GM23338 (cell line): ENCODE measurements around the gene NUBPL. TPM values are rescaled to one million over a fixed set of nuclear protein-coding genes. Genes with fewer than 3 reads are reported as not detected.

Source experiments
- ATAC-seq: fragments of 200-7000 bp; cut with Tn5 transposase; 3 replicates; pipeline ENCODE4 v1.9.1; 2020
- DNase-seq: peaks from one replicate; pipeline ENCODE4 v3.0.0-alpha.2; 2015; ENCODE audit warnings: low spot score
- H2AFZ ChIP-seq: fragments of 200-600 bp; sonication (generic); 2 replicates; pipeline ENCODE4 v1.8.0; 2016; ENCODE audit warnings: antibody characterized with exemption, mild to moderate bottlenecking, moderate library complexity
- H3F3A ChIP-seq: fragments of 200-600 bp; sonication (generic); replicated peaks from 2 replicates; pipeline ENCODE4 v1.8.0; 2017; ENCODE audit warnings: antibody characterized with exemption, mixed run types, low read depth
- H3K27ac ChIP-seq: fragments of 200-600 bp; sonication (generic); 2 replicates; pipeline ENCODE4 v1.6.1; 2016; ENCODE audit warnings: low read depth
- H3K27me3 ChIP-seq: fragments of 200-600 bp; sonication (generic); 2 replicates; pipeline ENCODE4 v1.8.0; 2016; ENCODE audit warnings: mild to moderate bottlenecking, mixed run types, moderate library complexity; ENCODE audit not compliant: insufficient read depth
- H3K36me3 ChIP-seq: fragments of 200-600 bp; sonication (generic); 2 replicates; pipeline ENCODE4 v1.8.0; 2016; ENCODE audit warnings: mild to moderate bottlenecking; ENCODE audit not compliant: insufficient read depth
- H3K4me1 ChIP-seq: fragments of 200-600 bp; sonication (generic); 2 replicates; pipeline ENCODE4 v1.8.0; 2016; ENCODE audit warnings: mild to moderate bottlenecking, moderate library complexity; ENCODE audit not compliant: insufficient read depth
- H3K4me2 ChIP-seq: fragments of 200-600 bp; sonication (generic); 2 replicates; pipeline ENCODE4 v1.7.1; 2017; ENCODE audit warnings: mixed run types
- H3K4me3 ChIP-seq: fragments of 200-600 bp; sonication (generic); 2 replicates; pipeline ENCODE4 v1.6.1; 2016; ENCODE audit warnings: mixed run types
- H3K79me2 ChIP-seq: fragments of 200-600 bp; sonication (generic); replicated peaks from 2 replicates; pipeline ENCODE4 v1.8.0; 2017; ENCODE audit warnings: mild to moderate bottlenecking; ENCODE audit not compliant: insufficient read depth
- H3K9me2 ChIP-seq: fragments of 200-600 bp; sonication (generic); 2 replicates; pipeline ENCODE4 v1.8.0; 2017; ENCODE audit not compliant: insufficient read depth
- H4K20me1 ChIP-seq: fragments of 200-600 bp; sonication (generic); replicated peaks from 2 replicates; pipeline ENCODE4 v1.8.0; 2017; ENCODE audit warnings: mild to moderate bottlenecking; ENCODE audit not compliant: insufficient read depth
- H3K27ac Mint-ChIP-seq: 2 replicates; pipeline ENCODE4 v1.8.0; 2020; ENCODE audit warnings: inconsistent platforms, mild to moderate bottlenecking, moderate library complexity, mixed read lengths
- H3K27me3 Mint-ChIP-seq: 3 replicates; pipeline ENCODE4 v1.8.0; 2022; ENCODE audit warnings: low read depth, mild to moderate bottlenecking, moderate library complexity, mixed read lengths, inconsistent platforms; ENCODE audit not compliant: insufficient read depth, poor library complexity
- H3K36me3 Mint-ChIP-seq: 3 replicates; pipeline ENCODE4 v1.8.0; 2021; ENCODE audit warnings: low read depth, mild to moderate bottlenecking, inconsistent platforms, moderate library complexity, mixed read lengths
- H3K4me1 Mint-ChIP-seq: 3 replicates; pipeline ENCODE4 v1.8.0; 2020; ENCODE audit warnings: mild to moderate bottlenecking, inconsistent platforms, mixed read lengths
- H3K4me3 Mint-ChIP-seq: 3 replicates; pipeline ENCODE4 v1.8.0; 2021; ENCODE audit warnings: moderate library complexity, mild to moderate bottlenecking, inconsistent platforms, mixed read lengths
- H3K9me3 Mint-ChIP-seq: 3 replicates; pipeline ENCODE4 v1.8.0; 2020; ENCODE audit warnings: moderate library complexity, mild to moderate bottlenecking, inconsistent platforms, mixed read lengths
- CREB1 ChIP-seq: fragments of 250-450 bp; sonication (Bioruptor Pico); IDR thresholded peaks from 2 replicates; pipeline ENCODE4 v1.5.0; 2020; ENCODE audit warnings: low read depth, mild to moderate bottlenecking, moderate library complexity
- EZH2 ChIP-seq: fragments of 200-600 bp; sonication (generic); IDR thresholded peaks from one replicate; pipeline ENCODE4 v1.8.0; 2017; ENCODE audit warnings: antibody characterized with exemption, mild to moderate bottlenecking, low read depth; ENCODE audit not compliant: unreplicated experiment
- EZH2phosphoT487 ChIP-seq: fragments of 200-600 bp; sonication (generic); IDR thresholded peaks from one replicate; pipeline ENCODE4 v1.8.1; 2018; ENCODE audit warnings: antibody characterized with exemption; ENCODE audit not compliant: unreplicated experiment
- JUNB ChIP-seq: IDR thresholded peaks from one replicate; pipeline ENCODE4 v1.6.1; 2016; ENCODE audit warnings: antibody characterized with exemption; ENCODE audit not compliant: unreplicated experiment
- NANOG ChIP-seq: IDR thresholded peaks from 2 replicates; pipeline ENCODE4 v1.6.1; 2016; ENCODE audit warnings: antibody characterized with exemption, borderline replicate concordance
- POLR2AphosphoS5 ChIP-seq: IDR thresholded peaks from 2 replicates; pipeline ENCODE4 v1.6.1; 2016; ENCODE audit warnings: antibody characterized with exemption, low read depth
- STAT1 ChIP-seq: IDR thresholded peaks from one replicate; pipeline ENCODE4 v1.6.1; 2016; ENCODE audit warnings: antibody characterized with exemption; ENCODE audit not compliant: unreplicated experiment
- ZNF114 ChIP-seq: fragments of 250-450 bp; sonication (Bioruptor Pico); IDR thresholded peaks from 2 replicates; pipeline ENCODE4 v1.5.0; 2020; ENCODE audit warnings: mild to moderate bottlenecking, moderate library complexity
- ZNF331 ChIP-seq: fragments of 250-450 bp; sonication (Bioruptor Pico); IDR thresholded peaks from 2 replicates; pipeline ENCODE4 v1.5.0; 2020; ENCODE audit warnings: low read depth, mild to moderate bottlenecking, moderate library complexity
- polyA plus RNA-seq: library from polyadenylated mRNA; unstranded; fragments of >200 nt; fragmentation: Nextera tagmentation; extraction: Ambion mirVana; gene quantifications from 2 replicates; pipeline ENCODE4 v1.2.1, GENCODE V29; 2016
- total RNA-seq: library from RNA; depleted of rRNA; stranded (reverse); fragments of >200 nt; shearing (Covaris generic); gene quantifications from 2 replicates; pipeline ENCODE4 v1.2.3, GENCODE V29; 2014
- TF ChIP-seq, protein P1 (sequence below): IDR thresholded peaks from one replicate; pipeline ENCODE4 v1.6.1; 2018; ENCODE audit warnings: antibody characterized with exemption; ENCODE audit not compliant: unreplicated experiment
- TF ChIP-seq, protein P2 (sequence below), 2 experiments: fragments of 200-600 bp in 1 of 2; sonication (generic) in 1 of 2; conservative IDR thresholded peaks; 2 replicates each; pipeline versions ENCODE4 v1.5.1 to v1.6.1; 2016 to 2017; ENCODE audit warnings: antibody characterized with exemption in 2 of 2, low read depth in 2 of 2, mild to moderate bottlenecking in 2 of 2, moderate library complexity in 1 of 2
- TF ChIP-seq, protein P3 (sequence below): IDR thresholded peaks from 2 replicates; pipeline ENCODE4 v1.6.1; 2016; ENCODE audit warnings: antibody characterized with exemption
- TF ChIP-seq, protein P4 (sequence below): fragments of 250-450 bp; sonication (Bioruptor Pico); IDR thresholded peaks from 2 replicates; pipeline ENCODE4 v1.5.0; 2020; ENCODE audit warnings: mild to moderate bottlenecking, moderate library complexity

The NUBPL gene
- total and polyA plus RNA-seq, 2 experiments from 2014 or later: 6.1 to 20.7 TPM

DNA sequence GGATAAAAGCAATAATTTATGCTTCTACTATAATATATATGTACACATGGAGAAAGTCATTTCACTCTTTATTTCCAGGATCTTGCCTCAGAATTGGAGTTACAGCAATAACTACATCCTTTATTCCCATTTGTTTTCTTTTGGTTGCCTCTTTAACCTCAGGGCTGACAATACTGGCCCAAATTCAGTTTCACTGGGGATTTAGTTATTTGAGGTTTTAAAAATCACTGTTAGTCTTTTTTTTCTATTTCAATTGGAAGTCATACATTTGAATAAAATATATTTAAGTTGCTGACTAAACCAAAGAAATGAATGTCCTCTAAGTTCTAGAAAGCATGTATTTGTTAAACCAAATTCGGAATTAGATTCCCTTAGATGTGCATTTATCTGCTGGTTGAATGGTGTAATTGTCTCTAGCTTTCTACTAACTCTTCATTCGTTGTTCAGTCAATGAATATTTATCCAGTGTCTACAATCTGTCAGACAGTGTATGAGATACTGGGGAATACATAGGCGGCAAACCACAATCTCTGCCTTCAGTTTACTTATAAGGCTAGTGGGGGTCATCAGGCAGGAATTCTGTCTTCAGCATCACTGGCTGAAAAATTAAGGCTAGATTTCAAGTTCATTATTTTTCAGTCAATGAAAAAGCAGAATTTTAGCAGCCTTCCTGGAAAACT, 325.1 kb downstream of the NUBPL start:
- Histone ChIP-seq H3K9me2 (peaks cover 3% of the 10 kb centered on the region; the same call in 1 of the 2 replicates), H3K27ac (no peak overlapping the region), H3K4me1 (no peaks in the 10 kb centered on the region), H3F3A (no peaks in the 10 kb centered on the region), H4K20me1 (no peaks in the 10 kb centered on the region), H2AFZ (no peak overlapping the region), H3K36me3 (no peaks in the 10 kb centered on the region), H3K79me2 (no peaks in the 10 kb centered on the region), H3K4me3 (no peak overlapping the region), H3K27me3 (no peaks in the 10 kb centered on the region), H3K4me2 (no peak overlapping the region)
- no peak overlapping the region for H3K4me3 Mint-ChIP-seq
- no peaks in the 10 kb centered on the region for H3K4me1 Mint-ChIP-seq
- peaks cover 2% of the 10 kb centered on the region for H3K27me3 Mint-ChIP-seq
- DNase-seq (no peak), ATAC-seq (no peak)
- H3K36me3 Mint-ChIP-seq: no peaks in the 10 kb centered on the region
- TF ChIP-seq JUNB (no peak), ZNF114 (CRISPR knock-in tag) (no peak), ZNF331 (no peak), POLR2AphosphoS5 (no peak), STAT1 (no peak), CREB1 (CRISPR knock-in tag) (no peak), EZH2phosphoT487 (no peak), EZH2 (no peak), NANOG (no peak)
- TF ChIP-seq, protein P1, sequence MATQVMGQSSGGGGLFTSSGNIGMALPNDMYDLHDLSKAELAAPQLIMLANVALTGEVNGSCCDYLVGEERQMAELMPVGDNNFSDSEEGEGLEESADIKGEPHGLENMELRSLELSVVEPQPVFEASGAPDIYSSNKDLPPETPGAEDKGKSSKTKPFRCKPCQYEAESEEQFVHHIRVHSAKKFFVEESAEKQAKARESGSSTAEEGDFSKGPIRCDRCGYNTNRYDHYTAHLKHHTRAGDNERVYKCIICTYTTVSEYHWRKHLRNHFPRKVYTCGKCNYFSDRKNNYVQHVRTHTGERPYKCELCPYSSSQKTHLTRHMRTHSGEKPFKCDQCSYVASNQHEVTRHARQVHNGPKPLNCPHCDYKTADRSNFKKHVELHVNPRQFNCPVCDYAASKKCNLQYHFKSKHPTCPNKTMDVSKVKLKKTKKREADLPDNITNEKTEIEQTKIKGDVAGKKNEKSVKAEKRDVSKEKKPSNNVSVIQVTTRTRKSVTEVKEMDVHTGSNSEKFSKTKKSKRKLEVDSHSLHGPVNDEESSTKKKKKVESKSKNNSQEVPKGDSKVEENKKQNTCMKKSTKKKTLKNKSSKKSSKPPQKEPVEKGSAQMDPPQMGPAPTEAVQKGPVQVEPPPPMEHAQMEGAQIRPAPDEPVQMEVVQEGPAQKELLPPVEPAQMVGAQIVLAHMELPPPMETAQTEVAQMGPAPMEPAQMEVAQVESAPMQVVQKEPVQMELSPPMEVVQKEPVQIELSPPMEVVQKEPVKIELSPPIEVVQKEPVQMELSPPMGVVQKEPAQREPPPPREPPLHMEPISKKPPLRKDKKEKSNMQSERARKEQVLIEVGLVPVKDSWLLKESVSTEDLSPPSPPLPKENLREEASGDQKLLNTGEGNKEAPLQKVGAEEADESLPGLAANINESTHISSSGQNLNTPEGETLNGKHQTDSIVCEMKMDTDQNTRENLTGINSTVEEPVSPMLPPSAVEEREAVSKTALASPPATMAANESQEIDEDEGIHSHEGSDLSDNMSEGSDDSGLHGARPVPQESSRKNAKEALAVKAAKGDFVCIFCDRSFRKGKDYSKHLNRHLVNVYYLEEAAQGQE: no peak
- TF ChIP-seq, protein P2, sequence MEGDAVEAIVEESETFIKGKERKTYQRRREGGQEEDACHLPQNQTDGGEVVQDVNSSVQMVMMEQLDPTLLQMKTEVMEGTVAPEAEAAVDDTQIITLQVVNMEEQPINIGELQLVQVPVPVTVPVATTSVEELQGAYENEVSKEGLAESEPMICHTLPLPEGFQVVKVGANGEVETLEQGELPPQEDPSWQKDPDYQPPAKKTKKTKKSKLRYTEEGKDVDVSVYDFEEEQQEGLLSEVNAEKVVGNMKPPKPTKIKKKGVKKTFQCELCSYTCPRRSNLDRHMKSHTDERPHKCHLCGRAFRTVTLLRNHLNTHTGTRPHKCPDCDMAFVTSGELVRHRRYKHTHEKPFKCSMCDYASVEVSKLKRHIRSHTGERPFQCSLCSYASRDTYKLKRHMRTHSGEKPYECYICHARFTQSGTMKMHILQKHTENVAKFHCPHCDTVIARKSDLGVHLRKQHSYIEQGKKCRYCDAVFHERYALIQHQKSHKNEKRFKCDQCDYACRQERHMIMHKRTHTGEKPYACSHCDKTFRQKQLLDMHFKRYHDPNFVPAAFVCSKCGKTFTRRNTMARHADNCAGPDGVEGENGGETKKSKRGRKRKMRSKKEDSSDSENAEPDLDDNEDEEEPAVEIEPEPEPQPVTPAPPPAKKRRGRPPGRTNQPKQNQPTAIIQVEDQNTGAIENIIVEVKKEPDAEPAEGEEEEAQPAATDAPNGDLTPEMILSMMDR (conservative IDR thresholded peaks at IDR 0.05; ENCODE audit: low read depth in 2 of 2): no peak
- TF ChIP-seq, protein P3, sequence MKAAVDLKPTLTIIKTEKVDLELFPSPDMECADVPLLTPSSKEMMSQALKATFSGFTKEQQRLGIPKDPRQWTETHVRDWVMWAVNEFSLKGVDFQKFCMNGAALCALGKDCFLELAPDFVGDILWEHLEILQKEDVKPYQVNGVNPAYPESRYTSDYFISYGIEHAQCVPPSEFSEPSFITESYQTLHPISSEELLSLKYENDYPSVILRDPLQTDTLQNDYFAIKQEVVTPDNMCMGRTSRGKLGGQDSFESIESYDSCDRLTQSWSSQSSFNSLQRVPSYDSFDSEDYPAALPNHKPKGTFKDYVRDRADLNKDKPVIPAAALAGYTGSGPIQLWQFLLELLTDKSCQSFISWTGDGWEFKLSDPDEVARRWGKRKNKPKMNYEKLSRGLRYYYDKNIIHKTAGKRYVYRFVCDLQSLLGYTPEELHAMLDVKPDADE: no peak
- TF ChIP-seq, protein P4, sequence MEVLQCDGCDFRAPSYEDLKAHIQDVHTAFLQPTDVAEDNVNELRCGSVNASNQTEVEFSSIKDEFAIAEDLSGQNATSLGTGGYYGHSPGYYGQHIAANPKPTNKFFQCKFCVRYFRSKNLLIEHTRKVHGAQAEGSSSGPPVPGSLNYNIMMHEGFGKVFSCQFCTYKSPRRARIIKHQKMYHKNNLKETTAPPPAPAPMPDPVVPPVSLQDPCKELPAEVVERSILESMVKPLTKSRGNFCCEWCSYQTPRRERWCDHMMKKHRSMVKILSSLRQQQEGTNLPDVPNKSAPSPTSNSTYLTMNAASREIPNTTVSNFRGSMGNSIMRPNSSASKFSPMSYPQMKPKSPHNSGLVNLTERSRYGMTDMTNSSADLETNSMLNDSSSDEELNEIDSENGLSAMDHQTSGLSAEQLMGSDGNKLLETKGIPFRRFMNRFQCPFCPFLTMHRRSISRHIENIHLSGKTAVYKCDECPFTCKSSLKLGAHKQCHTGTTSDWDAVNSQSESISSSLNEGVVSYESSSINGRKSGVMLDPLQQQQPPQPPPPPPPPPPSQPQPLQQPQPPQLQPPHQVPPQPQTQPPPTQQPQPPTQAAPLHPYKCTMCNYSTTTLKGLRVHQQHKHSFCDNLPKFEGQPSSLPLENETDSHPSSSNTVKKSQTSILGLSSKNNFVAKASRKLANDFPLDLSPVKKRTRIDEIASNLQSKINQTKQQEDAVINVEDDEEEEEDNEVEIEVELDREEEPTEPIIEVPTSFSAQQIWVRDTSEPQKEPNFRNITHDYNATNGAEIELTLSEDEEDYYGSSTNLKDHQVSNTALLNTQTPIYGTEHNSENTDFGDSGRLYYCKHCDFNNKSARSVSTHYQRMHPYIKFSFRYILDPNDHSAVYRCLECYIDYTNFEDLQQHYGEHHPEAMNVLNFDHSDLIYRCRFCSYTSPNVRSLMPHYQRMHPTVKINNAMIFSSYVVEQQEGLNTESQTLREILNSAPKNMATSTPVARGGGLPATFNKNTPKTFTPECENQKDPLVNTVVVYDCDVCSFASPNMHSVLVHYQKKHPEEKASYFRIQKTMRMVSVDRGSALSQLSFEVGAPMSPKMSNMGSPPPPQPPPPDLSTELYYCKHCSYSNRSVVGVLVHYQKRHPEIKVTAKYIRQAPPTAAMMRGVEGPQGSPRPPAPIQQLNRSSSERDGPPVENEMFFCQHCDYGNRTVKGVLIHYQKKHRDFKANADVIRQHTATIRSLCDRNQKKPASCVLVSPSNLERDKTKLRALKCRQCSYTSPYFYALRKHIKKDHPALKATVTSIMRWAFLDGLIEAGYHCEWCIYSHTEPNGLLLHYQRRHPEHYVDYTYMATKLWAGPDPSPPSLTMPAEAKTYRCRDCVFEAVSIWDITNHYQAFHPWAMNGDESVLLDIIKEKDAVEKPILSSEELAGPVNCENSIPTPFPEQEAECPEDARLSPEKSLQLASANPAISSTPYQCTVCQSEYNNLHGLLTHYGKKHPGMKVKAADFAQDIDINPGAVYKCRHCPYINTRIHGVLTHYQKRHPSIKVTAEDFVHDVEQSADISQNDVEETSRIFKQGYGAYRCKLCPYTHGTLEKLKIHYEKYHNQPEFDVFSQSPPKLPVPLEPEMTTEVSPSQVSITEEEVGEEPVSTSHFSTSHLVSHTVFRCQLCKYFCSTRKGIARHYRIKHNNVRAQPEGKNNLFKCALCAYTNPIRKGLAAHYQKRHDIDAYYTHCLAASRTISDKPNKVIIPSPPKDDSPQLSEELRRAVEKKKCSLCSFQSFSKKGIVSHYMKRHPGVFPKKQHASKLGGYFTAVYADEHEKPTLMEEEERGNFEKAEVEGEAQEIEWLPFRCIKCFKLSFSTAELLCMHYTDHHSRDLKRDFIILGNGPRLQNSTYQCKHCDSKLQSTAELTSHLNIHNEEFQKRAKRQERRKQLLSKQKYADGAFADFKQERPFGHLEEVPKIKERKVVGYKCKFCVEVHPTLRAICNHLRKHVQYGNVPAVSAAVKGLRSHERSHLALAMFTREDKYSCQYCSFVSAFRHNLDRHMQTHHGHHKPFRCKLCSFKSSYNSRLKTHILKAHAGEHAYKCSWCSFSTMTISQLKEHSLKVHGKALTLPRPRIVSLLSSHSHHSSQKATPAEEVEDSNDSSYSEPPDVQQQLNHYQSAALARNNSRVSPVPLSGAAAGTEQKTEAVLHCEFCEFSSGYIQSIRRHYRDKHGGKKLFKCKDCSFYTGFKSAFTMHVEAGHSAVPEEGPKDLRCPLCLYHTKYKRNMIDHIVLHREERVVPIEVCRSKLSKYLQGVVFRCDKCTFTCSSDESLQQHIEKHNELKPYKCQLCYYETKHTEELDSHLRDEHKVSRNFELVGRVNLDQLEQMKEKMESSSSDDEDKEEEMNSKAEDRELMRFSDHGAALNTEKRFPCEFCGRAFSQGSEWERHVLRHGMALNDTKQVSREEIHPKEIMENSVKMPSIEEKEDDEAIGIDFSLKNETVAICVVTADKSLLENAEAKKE (CRISPR knock-in tag): no peak
- H3K27ac Mint-ChIP-seq: no peak overlapping the region
- H3K9me3 Mint-ChIP-seq: no peaks in the 10 kb centered on the region
